Large intestine (tissue), 12 donors: Measurements from ENCODE around the gene LPAR4. TPM values are rescaled to one million over a fixed set of nuclear protein-coding genes. Genes with fewer than 3 reads are reported as not detected.

ENCODE experiments used
- DNase-seq, 2 donors: peaks; one replicate each; pipeline versions ENCODE4 v3.0.0 to v3.0.0-alpha.2; 2013
- H3K27ac ChIP-seq: one replicate; pipeline ENCODE4 v1.5.1; 2013; ENCODE audit warnings: low read length
- H3K27me3 ChIP-seq: 2 replicates; pipeline ENCODE4 v1.6.1; 2013; ENCODE audit warnings: low read length; ENCODE audit not compliant: control insufficient read depth, insufficient read depth
- H3K36me3 ChIP-seq: 2 replicates; pipeline ENCODE4 v1.6.1; 2013; ENCODE audit warnings: low read length; ENCODE audit not compliant: control insufficient read depth, insufficient read depth
- H3K4me1 ChIP-seq: one replicate; pipeline ENCODE4 v1.6.1; 2013; ENCODE audit warnings: low read length; ENCODE audit not compliant: control insufficient read depth, insufficient read depth
- H3K4me3 ChIP-seq: one replicate; pipeline ENCODE4 v1.5.1; 2013; ENCODE audit warnings: low read length
- H3K9me3 ChIP-seq: one replicate; pipeline ENCODE4 v1.6.1; 2013; ENCODE audit warnings: mild to moderate bottlenecking, low read depth, low read length, moderate library complexity; ENCODE audit not compliant: control insufficient read depth
- WGBS: methylation state at CpG from one replicate; pipeline ENCODE4 v1.1.5; 2013; ENCODE audit warnings: low lambda C conversion rate; ENCODE audit not compliant: insufficient coverage; 5-methylcytosine and 5-hydroxymethylcytosine counted together
- long read RNA-seq, 11 donors: transcript quantifications; one replicate each; lab custom pipeline, GENCODE V29; 2026
- polyA plus RNA-seq: library from polyadenylated mRNA; unstranded; fragments of 120-200 nt; gene quantifications from one replicate; pipeline ENCODE4 v1.2.1, GENCODE V29; 2013

Gene LPAR4, protein sequence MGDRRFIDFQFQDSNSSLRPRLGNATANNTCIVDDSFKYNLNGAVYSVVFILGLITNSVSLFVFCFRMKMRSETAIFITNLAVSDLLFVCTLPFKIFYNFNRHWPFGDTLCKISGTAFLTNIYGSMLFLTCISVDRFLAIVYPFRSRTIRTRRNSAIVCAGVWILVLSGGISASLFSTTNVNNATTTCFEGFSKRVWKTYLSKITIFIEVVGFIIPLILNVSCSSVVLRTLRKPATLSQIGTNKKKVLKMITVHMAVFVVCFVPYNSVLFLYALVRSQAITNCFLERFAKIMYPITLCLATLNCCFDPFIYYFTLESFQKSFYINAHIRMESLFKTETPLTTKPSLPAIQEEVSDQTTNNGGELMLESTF
- 3.6 TPM for polyA plus RNA-seq
- long read RNA-seq, donor 1: 0 reads
- long read RNA-seq, donor 2: 0 reads
- long read RNA-seq, donor 3: 0 reads
- long read RNA-seq, donor 4: 0 reads
- long read RNA-seq, donor 5: 0 reads
- long read RNA-seq, donor 6: 0 reads
- long read RNA-seq, donor 7: 0 reads
- long read RNA-seq, donor 8, partial matches to known transcripts: 0 of 1 reads
- long read RNA-seq, donor 8, other reads (novel, unspliced or antisense): 0 of 1 reads
- long read RNA-seq, donor 9, partial matches to known transcripts: 0 of 1 reads
- long read RNA-seq, donor 9, other reads (novel, unspliced or antisense): 0 of 1 reads
- long read RNA-seq, donor 10, partial matches to known transcripts: 0 of 1 reads
- long read RNA-seq, donor 10, other reads (novel, unspliced or antisense): 0 of 1 reads
- long read RNA-seq, donor 11: 0 reads

DNA sequence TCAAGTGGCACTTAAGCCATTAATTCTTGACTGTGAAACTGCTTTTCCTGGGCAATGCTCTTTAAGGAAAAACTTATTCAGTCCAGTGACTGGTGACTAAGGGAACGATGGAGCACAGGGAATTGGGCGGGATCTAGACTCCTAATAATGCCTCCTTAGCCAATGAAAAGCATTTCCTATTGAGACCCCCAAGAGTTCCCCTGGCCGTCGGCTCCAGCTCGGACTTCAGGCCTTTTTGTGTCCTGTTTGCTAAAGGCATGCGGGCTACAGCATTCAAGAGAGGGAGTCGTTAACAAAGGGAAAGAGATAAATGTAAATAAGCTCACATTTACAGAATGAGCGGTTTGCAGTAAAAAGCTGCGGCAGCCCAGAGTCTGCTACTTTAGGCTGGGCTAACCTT, at the start of gene LPAR4:
Gene LPAR4 (plus strand): TSS at position 232 of the 400 bp plus-strand sequence. CDS start 7,150 bp downstream, outside the sequence.
- Histone ChIP-seq H3K9me3 (no peaks in the 10 kb centered on the region), H3K36me3 (no peaks in the 10 kb centered on the region), H3K27me3 (no peaks in the 10 kb centered on the region), H3K4me3 (peak within 1 kb of the TSS; percentile 18), H3K27ac (no peak within 1 kb of the TSS), H3K4me1 (no peaks in the 10 kb centered on the region)
- peak in 1 of 2 donors; percentile 11 for DNase-seq
- no CpG with 5 or more reads among the region's 9 CpGs for WGBS

GRCh38 chrX:78706071-78706470, 41.4 kb upstream of the LPAR4 start:
- H3K4me1 ChIP-seq: no peaks in the 10 kb centered on the region
- H3K36me3 ChIP-seq: no peaks in the 10 kb centered on the region
- H3K4me3 ChIP-seq: no peak overlapping the region
- no peaks in the 10 kb centered on the region for H3K27me3 ChIP-seq
- no peaks in the 10 kb centered on the region for H3K9me3 ChIP-seq
- H3K27ac ChIP-seq: no peak overlapping the region
- DNase-seq: no peak
- WGBS: no CpG with 5 or more reads among the region's 2 CpGs

DNA sequence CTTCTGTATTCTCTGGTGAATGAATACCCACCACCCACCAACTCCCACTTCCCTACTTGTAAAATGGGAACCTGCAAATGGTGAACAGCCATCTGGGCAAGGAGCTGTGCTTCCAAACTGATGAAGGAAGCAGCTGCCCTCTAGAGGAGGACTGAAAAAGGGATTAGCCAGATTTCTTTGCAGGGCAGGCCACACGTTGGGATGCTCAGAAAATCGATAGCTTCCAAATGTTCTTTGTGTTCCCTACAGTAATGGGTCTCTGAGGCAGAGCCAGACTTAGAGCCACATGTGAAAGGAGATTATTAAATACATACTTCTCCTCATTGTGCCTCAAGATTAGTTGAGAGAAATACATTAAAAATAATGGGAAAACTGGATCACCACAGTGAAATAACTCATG, 39.3 kb upstream of the LPAR4 start:
- Histone ChIP-seq H3K4me3 (no peak overlapping the region), H3K36me3 (no peaks in the 10 kb centered on the region), H3K9me3 (no peaks in the 10 kb centered on the region), H3K4me1 (no peaks in the 10 kb centered on the region), H3K27ac (no peak overlapping the region), H3K27me3 (no peaks in the 10 kb centered on the region)
- DNase-seq: no peak
- no CpG with 5 or more reads among the region's 2 CpGs for WGBS

DNA sequence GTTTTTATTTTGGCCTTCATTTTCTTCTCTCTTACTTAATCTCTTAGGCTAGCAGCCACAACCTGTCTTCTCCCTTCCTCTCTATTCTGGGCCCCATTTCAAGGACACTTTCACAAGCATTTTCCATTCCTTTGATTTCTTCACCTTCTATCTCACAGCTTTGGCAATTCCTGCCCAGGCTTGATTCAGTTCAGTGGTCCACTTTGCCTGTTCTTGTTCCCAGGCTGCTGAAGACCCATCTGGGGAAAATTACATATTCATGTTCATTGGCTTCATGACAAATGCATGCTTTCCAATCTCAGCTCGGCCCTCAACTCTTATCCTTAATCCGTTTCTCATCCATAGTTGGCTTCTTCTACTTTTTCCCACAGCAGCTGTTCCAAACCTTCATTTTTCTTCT, 38.7 kb upstream of the LPAR4 start:
- DNase-seq: no peak
- Histone ChIP-seq H3K27me3 (no peaks in the 10 kb centered on the region), H3K4me1 (no peaks in the 10 kb centered on the region), H3K9me3 (no peaks in the 10 kb centered on the region), H3K27ac (no peak overlapping the region), H3K36me3 (no peaks in the 10 kb centered on the region), H3K4me3 (no peak overlapping the region)
- WGBS: no CpG with 5 or more reads among the region's 2 CpGs

- no peaks in the 10 kb centered on the region for H3K36me3 ChIP-seq
- H3K4me3 ChIP-seq: no peak overlapping the region
- no peaks in the 10 kb centered on the region for H3K9me3 ChIP-seq
- DNase-seq: no peak
- no peaks in the 10 kb centered on the region for H3K4me1 ChIP-seq
- no peak overlapping the region for H3K27ac ChIP-seq
- no peaks in the 10 kb centered on the region for H3K27me3 ChIP-seq
- no CpG with 5 or more reads among the region's 1 CpG for WGBS
Observed at GRCh38 chrX:78710171-78710570, 37.3 kb upstream of the LPAR4 start.

GRCh38 chrX:78712336-78712735, 35.2 kb upstream of the LPAR4 start:
- Histone ChIP-seq H3K9me3 (no peaks in the 10 kb centered on the region), H3K27ac (no peak overlapping the region), H3K4me3 (no peak overlapping the region), H3K27me3 (no peaks in the 10 kb centered on the region), H3K4me1 (no peaks in the 10 kb centered on the region), H3K36me3 (no peaks in the 10 kb centered on the region)
- DNase-seq: no peak
- WGBS: no CpG with 5 or more reads among the region's 1 CpG

GRCh38 chrX:78725287-78725686, 22.2 kb upstream of the LPAR4 start:
- WGBS: no CpG with 5 or more reads among the region's 2 CpGs
- no peak for DNase-seq
- no peaks in the 10 kb centered on the region for H3K9me3 ChIP-seq
- no peak overlapping the region for H3K27ac ChIP-seq
- H3K36me3 ChIP-seq: no peaks in the 10 kb centered on the region
- no peak overlapping the region for H3K4me3 ChIP-seq
- no peaks in the 10 kb centered on the region for H3K4me1 ChIP-seq
- H3K27me3 ChIP-seq: no peaks in the 10 kb centered on the region

- Histone ChIP-seq H3K27me3 (no peaks in the 10 kb centered on the region), H3K27ac (no peak overlapping the region)
Observed at GRCh38 chrX:78746496-78746895, 1.0 kb upstream of the LPAR4 start.

GRCh38 chrX:78747971-78748370, 451 bp downstream of the LPAR4 start:
- H3K4me1 ChIP-seq: no peaks in the 10 kb centered on the region
- no peaks in the 10 kb centered on the region for H3K27me3 ChIP-seq
- H3K27ac ChIP-seq: no peak overlapping the region
- no peak for DNase-seq
- peak overlapping the region; percentile 18 for H3K4me3 ChIP-seq
- WGBS: 50% methylated on average over 1 of the region's 5 CpGs
- H3K9me3 ChIP-seq: no peaks in the 10 kb centered on the region
- no peaks in the 10 kb centered on the region for H3K36me3 ChIP-seq

More at GRCh38 chrX:78746496-78746895, 1.0 kb upstream of the LPAR4 start:
- H3K4me1 ChIP-seq: no peaks in the 10 kb centered on the region
- no peaks in the 10 kb centered on the region for H3K36me3 ChIP-seq
- no peak overlapping the region for H3K4me3 ChIP-seq
- no peaks in the 10 kb centered on the region for H3K9me3 ChIP-seq
- DNase-seq: no peak

- Histone ChIP-seq H3K9me3 (no peaks in the 10 kb centered on the region), H3K36me3 (no peaks in the 10 kb centered on the region), H3K4me1 (no peaks in the 10 kb centered on the region), H3K27me3 (no peaks in the 10 kb centered on the region), H3K4me3 (no peak overlapping the region), H3K27ac (no peak overlapping the region)
- WGBS: no CpG with 5 or more reads among the region's 2 CpGs
- no peak for DNase-seq
Observed at GRCh38 chrX:78748846-78749245, 1.3 kb downstream of the LPAR4 start.
